Lower lobe of right lung (tissue), 2 donors: ENCODE data around the gene CRB1. TPM values are rescaled to one million over a fixed set of nuclear protein-coding genes. Genes with fewer than 3 reads are reported as not detected.

Source experiments
- ATAC-seq, 2 donors: fragments of 200-7000 bp; cut with Tn5 transposase; one replicate each; pipeline ENCODE4 v1.9.1; 2020 to 2022; ENCODE audit warnings: mild to moderate bottlenecking in 2 of 2, moderate library complexity in 2 of 2
- DNase-seq: peaks from one replicate; pipeline ENCODE4 v3.0.0-alpha.2; 2020
- H3K27ac ChIP-seq: fragments of 200-600 bp; one replicate; pipeline ENCODE4 v1.8.0; 2022
- H3K27me3 ChIP-seq: fragments of 200-600 bp; one replicate; pipeline ENCODE4 v1.8.0; 2022; ENCODE audit warnings: low read depth
- H3K36me3 ChIP-seq: fragments of 200-600 bp; one replicate; pipeline ENCODE4 v1.8.0; 2022; ENCODE audit warnings: mild to moderate bottlenecking
- H3K4me1 ChIP-seq: fragments of 200-600 bp; one replicate; pipeline ENCODE4 v1.8.0; 2022
- H3K4me3 ChIP-seq: fragments of 200-600 bp; one replicate; pipeline ENCODE4 v1.8.0; 2022; ENCODE audit warnings: mild to moderate bottlenecking
- H3K9me3 ChIP-seq: fragments of 200-600 bp; one replicate; pipeline ENCODE4 v1.8.0; 2022
- intact Hi-C: fragments of 100-400 bp; cut with DNase I; formaldehyde crosslinking; loops from one replicate; pipeline ENCODE4 v1.11.0; 2022
- total RNA-seq: library from RNA; stranded (reverse); fragmentation: NEBNext Ultra II Directional; extraction: Animal tissue kit (Norgen Biotek cat#: 25700); gene quantifications from one replicate; pipeline ENCODE4 v1.2.1, GENCODE V29; 2021
- TF ChIP-seq, protein P1 (sequence below): fragments of 200-600 bp; IDR thresholded peaks from one replicate; pipeline ENCODE4 v1.8.0; 2022; ENCODE audit warnings: antibody characterized with exemption, mild to moderate bottlenecking
- donor health status: DM: no; HTN: yes; CAD: no; lungs with severe emphysema.

Gene CRB1
- total RNA-seq, 1 donor from 2014 or later: 0.77 TPM

DNA sequence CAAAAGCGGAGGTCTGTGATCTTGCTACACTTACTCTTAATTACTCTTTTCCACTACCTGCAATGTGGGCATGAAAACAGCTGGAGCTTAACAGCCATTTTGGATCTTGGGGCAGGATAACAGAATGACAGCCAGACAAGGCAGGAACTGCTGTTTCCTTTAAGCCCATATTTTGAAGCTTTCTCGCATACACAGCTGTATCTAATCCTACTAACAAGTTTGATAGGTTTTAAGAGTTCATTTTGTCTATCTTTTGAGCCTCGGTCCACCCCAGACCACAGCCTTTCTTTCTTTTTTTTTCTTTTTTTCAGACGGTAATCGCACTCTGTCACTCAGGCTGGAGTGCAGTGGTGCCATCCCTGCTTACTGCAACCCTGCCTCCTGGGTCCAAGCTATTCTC is 42.4 kb upstream of the CRB1 start:
- no peak for ATAC-seq
- intact Hi-C loops: no loop called here
- Histone ChIP-seq H3K36me3 (no peaks in the 10 kb centered on the region), H3K4me3 (no peak overlapping the region), H3K27me3 (no peaks in the 10 kb centered on the region), H3K27ac (no peak overlapping the region), H3K9me3 (no peaks in the 10 kb centered on the region), H3K4me1 (no peaks in the 10 kb centered on the region)
- TF ChIP-seq, protein P1, sequence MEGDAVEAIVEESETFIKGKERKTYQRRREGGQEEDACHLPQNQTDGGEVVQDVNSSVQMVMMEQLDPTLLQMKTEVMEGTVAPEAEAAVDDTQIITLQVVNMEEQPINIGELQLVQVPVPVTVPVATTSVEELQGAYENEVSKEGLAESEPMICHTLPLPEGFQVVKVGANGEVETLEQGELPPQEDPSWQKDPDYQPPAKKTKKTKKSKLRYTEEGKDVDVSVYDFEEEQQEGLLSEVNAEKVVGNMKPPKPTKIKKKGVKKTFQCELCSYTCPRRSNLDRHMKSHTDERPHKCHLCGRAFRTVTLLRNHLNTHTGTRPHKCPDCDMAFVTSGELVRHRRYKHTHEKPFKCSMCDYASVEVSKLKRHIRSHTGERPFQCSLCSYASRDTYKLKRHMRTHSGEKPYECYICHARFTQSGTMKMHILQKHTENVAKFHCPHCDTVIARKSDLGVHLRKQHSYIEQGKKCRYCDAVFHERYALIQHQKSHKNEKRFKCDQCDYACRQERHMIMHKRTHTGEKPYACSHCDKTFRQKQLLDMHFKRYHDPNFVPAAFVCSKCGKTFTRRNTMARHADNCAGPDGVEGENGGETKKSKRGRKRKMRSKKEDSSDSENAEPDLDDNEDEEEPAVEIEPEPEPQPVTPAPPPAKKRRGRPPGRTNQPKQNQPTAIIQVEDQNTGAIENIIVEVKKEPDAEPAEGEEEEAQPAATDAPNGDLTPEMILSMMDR: no peak
- DNase-seq: no peak

DNA sequence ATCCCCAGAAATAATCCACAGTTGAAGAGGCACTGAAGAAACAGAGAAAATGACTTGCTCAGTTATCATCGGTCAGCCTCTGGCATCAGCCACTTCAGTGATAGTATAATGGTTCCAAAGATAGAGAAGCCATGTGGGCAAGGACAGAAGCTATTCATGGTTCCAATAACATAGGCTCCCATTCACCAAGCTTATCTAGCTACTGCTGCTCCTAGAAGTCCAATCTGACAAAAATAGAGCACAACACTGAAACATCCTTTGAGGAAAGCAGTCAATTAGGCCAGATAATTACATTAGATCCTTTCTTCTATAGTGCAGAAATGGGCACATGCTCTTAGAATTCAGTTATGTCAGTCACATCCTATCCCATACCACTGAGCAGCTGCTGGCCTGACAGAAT is 33.5 kb upstream of the CRB1 start:
- intact Hi-C loops: no loop called here
- TF ChIP-seq, protein P1: no peak
- ATAC-seq: no peak
- H3K36me3 ChIP-seq: no peaks in the 10 kb centered on the region
- no peak for DNase-seq
- no peaks in the 10 kb centered on the region for H3K9me3 ChIP-seq
- H3K27ac ChIP-seq: no peak overlapping the region
- no peak overlapping the region for H3K4me3 ChIP-seq
- H3K27me3 ChIP-seq: no peaks in the 10 kb centered on the region
- H3K4me1 ChIP-seq: no peaks in the 10 kb centered on the region

DNA sequence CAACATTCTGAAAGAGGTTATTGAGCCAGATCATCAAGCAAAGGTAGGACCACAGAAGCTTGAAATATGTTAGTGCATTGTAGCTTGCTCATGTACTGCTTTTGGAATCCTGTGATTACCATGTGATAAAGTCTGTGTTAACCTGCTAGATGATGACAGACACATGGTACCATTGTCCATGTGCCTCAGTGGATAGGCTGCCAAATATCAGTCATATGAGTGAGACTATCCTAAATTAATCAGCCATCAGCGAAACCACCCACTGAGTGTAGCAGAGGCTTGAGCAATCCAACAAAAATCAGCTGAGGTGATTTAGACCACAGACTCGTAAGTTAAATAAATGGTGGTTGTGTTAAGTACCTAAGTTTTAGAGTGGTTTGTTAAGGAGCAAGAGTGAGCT is 32.7 kb upstream of the CRB1 start:
- Histone ChIP-seq H3K27me3 (no peaks in the 10 kb centered on the region), H3K4me3 (no peak overlapping the region), H3K4me1 (no peaks in the 10 kb centered on the region), H3K36me3 (no peaks in the 10 kb centered on the region), H3K9me3 (no peaks in the 10 kb centered on the region), H3K27ac (no peak overlapping the region)
- no peak for ATAC-seq
- intact Hi-C loops: no loop called here
- TF ChIP-seq, protein P1: no peak
- no peak for DNase-seq

DNA sequence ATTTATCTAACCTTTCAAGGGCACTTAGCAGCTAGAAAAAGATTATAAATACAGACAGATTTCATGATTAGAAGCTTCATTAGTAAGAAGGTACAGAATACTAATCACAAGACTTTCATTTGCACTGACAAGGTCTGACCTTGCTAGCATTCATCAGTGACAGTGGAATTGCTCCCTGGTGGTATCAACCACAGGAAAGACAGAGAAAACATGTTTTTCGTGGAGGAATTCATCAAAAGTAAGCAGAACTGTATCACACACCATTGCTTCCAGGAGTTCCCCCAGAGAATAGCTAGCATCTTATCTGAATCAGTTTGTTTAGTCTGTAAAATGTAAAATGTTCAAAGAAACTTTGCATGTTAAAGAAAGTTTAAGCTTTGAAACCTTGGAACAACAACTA is 20.6 kb upstream of the CRB1 start:
- TF ChIP-seq, protein P1: no peak
- intact Hi-C loops: no loop called here
- DNase-seq (no peak), ATAC-seq (no peak)
- no peaks in the 10 kb centered on the region for H3K9me3 ChIP-seq
- H3K27me3 ChIP-seq: no peaks in the 10 kb centered on the region
- H3K36me3 ChIP-seq: no peaks in the 10 kb centered on the region
- H3K4me3 ChIP-seq: no peak overlapping the region
- H3K27ac ChIP-seq: no peak overlapping the region
- no peaks in the 10 kb centered on the region for H3K4me1 ChIP-seq

DNA sequence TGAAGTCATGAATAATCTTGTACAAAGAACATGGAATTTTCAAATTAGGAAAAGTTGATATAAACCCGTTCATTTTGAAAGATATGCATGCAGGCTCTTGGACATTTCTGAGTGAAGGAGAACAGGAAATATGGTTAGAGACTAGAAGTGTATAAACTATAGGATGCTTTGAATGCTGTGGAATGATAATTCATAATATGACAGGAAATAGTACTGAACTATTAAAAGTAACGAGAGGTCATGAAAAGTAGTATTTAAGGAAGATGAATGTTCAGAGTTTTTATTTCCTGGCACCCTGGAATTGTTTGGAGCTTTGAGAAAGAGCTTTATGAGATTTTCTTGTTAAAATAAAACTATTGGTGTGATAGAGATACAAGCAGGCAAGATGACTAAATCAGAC is 18.7 kb upstream of the CRB1 start:
- ATAC-seq (no peak), DNase-seq (no peak)
- Histone ChIP-seq H3K4me3 (no peak overlapping the region), H3K9me3 (no peaks in the 10 kb centered on the region), H3K27ac (no peak overlapping the region), H3K4me1 (no peaks in the 10 kb centered on the region), H3K27me3 (no peaks in the 10 kb centered on the region), H3K36me3 (no peaks in the 10 kb centered on the region)
- TF ChIP-seq, protein P1: no peak
- intact Hi-C loops: no loop called here

DNA sequence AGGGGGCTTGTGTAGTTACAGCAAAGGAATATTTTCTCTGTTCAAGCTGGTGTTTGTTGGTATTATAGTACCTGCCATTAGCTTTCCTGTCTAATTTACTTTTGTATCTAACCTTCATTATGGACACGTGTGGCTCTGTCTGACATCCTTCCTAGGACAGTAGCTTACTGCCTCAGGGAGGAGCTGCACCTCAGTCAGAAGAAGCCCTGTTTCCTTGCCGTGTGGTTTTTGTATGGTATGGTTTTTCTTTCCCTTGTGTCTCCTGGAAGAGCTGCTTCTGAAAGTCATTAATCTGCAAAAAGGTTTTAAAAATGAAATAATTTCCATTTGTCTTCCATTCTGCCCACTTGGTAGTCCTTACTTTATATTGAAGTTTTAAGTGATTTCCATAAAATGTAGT is 17.4 kb upstream of the CRB1 start:
- Histone ChIP-seq H3K4me3 (no peak overlapping the region), H3K27ac (no peak overlapping the region), H3K4me1 (no peaks in the 10 kb centered on the region), H3K27me3 (no peaks in the 10 kb centered on the region), H3K9me3 (no peaks in the 10 kb centered on the region), H3K36me3 (no peaks in the 10 kb centered on the region)
- intact Hi-C loops: no loop called here
- TF ChIP-seq, protein P1: no peak
- ATAC-seq (no peak), DNase-seq (no peak)
